ENCODE measurements around the gene HES6. TPM values are rescaled to one million over a fixed set of nuclear protein-coding genes. Genes with fewer than 3 reads are reported as not detected.

The HES6 gene
- total RNA-seq, 1 experiment from 2014 or later: 8.4 TPM

GRCh38 chr2:238285653-238286082 lies 45.8 kb upstream of the HES6 start:
- Histone ChIP-seq H3K36me3 (ENCODE audit: low read depth) (no peaks in the 10 kb centered on the region), H3K4me3 (peak overlapping the region; percentile 72; the same call in 1 of the 2 replicates), H2AFZ (no peak overlapping the region), H3K9me3 (ENCODE audit: insufficient read depth, low read depth) (no peaks in the 10 kb centered on the region), H3K79me2 (ENCODE audit: low read depth) (peaks cover 51% of the 10 kb centered on the region), H3K9me2 (ENCODE audit: insufficient read depth) (no peaks in the 10 kb centered on the region), H3K27me3 (ENCODE audit: insufficient read depth, low read depth) (no peaks in the 10 kb centered on the region), H3K4me2 (peak overlapping the region; percentile 84), H3K27ac (peak overlapping the region; percentile 85), H4K20me1 (ENCODE audit: insufficient read depth) (0 out of 2 replicates have a peak, but pooled peaks cover under 1% of the 10 kb centered on the region), H3F3A (ENCODE audit: insufficient read depth, low read depth) (peaks cover 37% of the 10 kb centered on the region), H3K4me1 (replicated peaks; ENCODE audit: insufficient read depth) (peaks cover 51% of the 10 kb centered on the region)
- no TSS peak for BruUV-seq (replicated peaks)
- peak; percentile 98 to 99 for DNase-seq
- intact Hi-C loops (cut with micrococcal nuclease; ENCODE audit: unreplicated experiment): loop anchor here (1.0 to 10.0 kb wide), 4 partner anchors 29 to 992 kb away; no protein-coding TSS in a partner anchor
- TF ChIP-seq, protein P1, sequence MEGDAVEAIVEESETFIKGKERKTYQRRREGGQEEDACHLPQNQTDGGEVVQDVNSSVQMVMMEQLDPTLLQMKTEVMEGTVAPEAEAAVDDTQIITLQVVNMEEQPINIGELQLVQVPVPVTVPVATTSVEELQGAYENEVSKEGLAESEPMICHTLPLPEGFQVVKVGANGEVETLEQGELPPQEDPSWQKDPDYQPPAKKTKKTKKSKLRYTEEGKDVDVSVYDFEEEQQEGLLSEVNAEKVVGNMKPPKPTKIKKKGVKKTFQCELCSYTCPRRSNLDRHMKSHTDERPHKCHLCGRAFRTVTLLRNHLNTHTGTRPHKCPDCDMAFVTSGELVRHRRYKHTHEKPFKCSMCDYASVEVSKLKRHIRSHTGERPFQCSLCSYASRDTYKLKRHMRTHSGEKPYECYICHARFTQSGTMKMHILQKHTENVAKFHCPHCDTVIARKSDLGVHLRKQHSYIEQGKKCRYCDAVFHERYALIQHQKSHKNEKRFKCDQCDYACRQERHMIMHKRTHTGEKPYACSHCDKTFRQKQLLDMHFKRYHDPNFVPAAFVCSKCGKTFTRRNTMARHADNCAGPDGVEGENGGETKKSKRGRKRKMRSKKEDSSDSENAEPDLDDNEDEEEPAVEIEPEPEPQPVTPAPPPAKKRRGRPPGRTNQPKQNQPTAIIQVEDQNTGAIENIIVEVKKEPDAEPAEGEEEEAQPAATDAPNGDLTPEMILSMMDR (conservative IDR thresholded peaks at IDR 0.05): no peak
- TF ChIP-seq EZH2 (IDR thresholded peaks at IDR 0.05; ENCODE audit: low read depth): no peak
- ChIA-PET CTCF (interaction anchor here (0.6 to 1.3 kb wide), 2 partner anchors 22 to 155 kb away, joined by 5 to 7 read pairs; no protein-coding TSS in a partner anchor), POLR2A (ENCODE audit: unreplicated experiment) (interaction anchor here (0.5 kb wide), 1 partner anchor 81 kb away, joined by 7 read pairs; no protein-coding TSS in a partner anchor)

GRCh38 chr2:238284802-238285515 lies 45.1 kb upstream of the HES6 start:
- Histone ChIP-seq H3K27me3 (ENCODE audit: insufficient read depth, low read depth) (no peaks in the 10 kb centered on the region), H4K20me1 (ENCODE audit: insufficient read depth) (peaks cover 5% of the 10 kb centered on the region; the same call in 1 of the 2 replicates), H3K4me1 (replicated peaks; ENCODE audit: insufficient read depth) (peaks cover 43% of the 10 kb centered on the region), H3K4me3 (peak overlapping the region; percentile 40; the same call in 1 of the 2 replicates), H3K27ac (peak overlapping the region; percentile 85), H3K9me3 (ENCODE audit: insufficient read depth, low read depth) (no peaks in the 10 kb centered on the region), H3K9me2 (ENCODE audit: insufficient read depth) (no peaks in the 10 kb centered on the region), H2AFZ (no peak overlapping the region), H3K4me2 (peak overlapping the region; percentile 84), H3F3A (ENCODE audit: insufficient read depth, low read depth) (peaks cover 31% of the 10 kb centered on the region), H3K79me2 (ENCODE audit: low read depth) (peaks cover 58% of the 10 kb centered on the region), H3K36me3 (ENCODE audit: low read depth) (no peaks in the 10 kb centered on the region)
- ChIA-PET POLR2A (ENCODE audit: unreplicated experiment) (interaction anchor here (0.5 kb wide), 1 partner anchor 81 kb away, joined by 7 read pairs; no protein-coding TSS in a partner anchor), CTCF (interaction anchor here (0.6 to 1.3 kb wide), 3 partner anchors 21 to 415 kb away, joined by 3 to 5 read pairs (median 4); no protein-coding TSS in a partner anchor)
- TF ChIP-seq, protein P1 (conservative IDR thresholded peaks at IDR 0.05): no peak
- no peak for TF ChIP-seq EZH2 (IDR thresholded peaks at IDR 0.05; ENCODE audit: low read depth)
- intact Hi-C loops (cut with micrococcal nuclease; ENCODE audit: unreplicated experiment): loop anchor here (1.0 to 10.0 kb wide), 4 partner anchors 29 to 992 kb away; no protein-coding TSS in a partner anchor
- DNase-seq: no peak
- BruUV-seq (replicated peaks): no TSS peak

GRCh38 chr2:238282861-238283738 lies 43.3 kb upstream of the HES6 start:
- Histone ChIP-seq H3K79me2 (ENCODE audit: low read depth) (peaks cover 71% of the 10 kb centered on the region), H3K27ac (no peak overlapping the region), H3K27me3 (ENCODE audit: insufficient read depth, low read depth) (no peaks in the 10 kb centered on the region), H3K4me3 (no peak overlapping the region), H3K9me2 (ENCODE audit: insufficient read depth) (no peaks in the 10 kb centered on the region), H3K9me3 (ENCODE audit: insufficient read depth, low read depth) (no peaks in the 10 kb centered on the region), H3F3A (ENCODE audit: insufficient read depth, low read depth) (peaks cover 23% of the 10 kb centered on the region), H3K4me2 (no peak overlapping the region), H3K4me1 (replicated peaks; ENCODE audit: insufficient read depth) (peaks cover 35% of the 10 kb centered on the region), H3K36me3 (ENCODE audit: low read depth) (no peaks in the 10 kb centered on the region), H2AFZ (no peak overlapping the region), H4K20me1 (ENCODE audit: insufficient read depth) (peaks cover 5% of the 10 kb centered on the region; the same call in 1 of the 2 replicates)
- ChIA-PET POLR2A (ENCODE audit: unreplicated experiment) (no interaction called here), CTCF (interaction anchor here (0.7 kb wide), 1 partner anchor 22 kb away, joined by 3 read pairs; no protein-coding TSS in a partner anchor)
- BruUV-seq (replicated peaks): no TSS peak
- DNase-seq: no peak
- intact Hi-C loops (cut with micrococcal nuclease; ENCODE audit: unreplicated experiment): loop anchor here (10.0 kb wide), 1 partner anchor 588 kb away; no protein-coding TSS in a partner anchor
- TF ChIP-seq EZH2 (IDR thresholded peaks at IDR 0.05; ENCODE audit: low read depth): no peak
- TF ChIP-seq, protein P1 (conservative IDR thresholded peaks at IDR 0.05): no peak
